A549 (cell line): Measurements from ENCODE around the gene C1D.

Experiments
- HOXA7 ChIP-seq: fragments of 250-450 bp; sonication (Bioruptor Pico); IDR thresholded peaks from 2 replicates; pipeline ENCODE4 v1.5.0; 2020; ENCODE audit warnings: mild to moderate bottlenecking, moderate library complexity
- TF ChIP-seq, protein P1 (sequence below): fragments of >200 bp; sonication (Bioruptor Twin); formaldehyde crosslinking; IDR thresholded peaks from 3 replicates; pipeline ENCODE4 v1.5.1; 2016
- TF ChIP-seq, protein P2 (sequence below): fragments of 150-350 bp; IDR thresholded peaks from 2 replicates; pipeline ENCODE4 v1.6.1; 2014; ENCODE audit warnings: low read depth, mild to moderate bottlenecking, low read length

DNA sequence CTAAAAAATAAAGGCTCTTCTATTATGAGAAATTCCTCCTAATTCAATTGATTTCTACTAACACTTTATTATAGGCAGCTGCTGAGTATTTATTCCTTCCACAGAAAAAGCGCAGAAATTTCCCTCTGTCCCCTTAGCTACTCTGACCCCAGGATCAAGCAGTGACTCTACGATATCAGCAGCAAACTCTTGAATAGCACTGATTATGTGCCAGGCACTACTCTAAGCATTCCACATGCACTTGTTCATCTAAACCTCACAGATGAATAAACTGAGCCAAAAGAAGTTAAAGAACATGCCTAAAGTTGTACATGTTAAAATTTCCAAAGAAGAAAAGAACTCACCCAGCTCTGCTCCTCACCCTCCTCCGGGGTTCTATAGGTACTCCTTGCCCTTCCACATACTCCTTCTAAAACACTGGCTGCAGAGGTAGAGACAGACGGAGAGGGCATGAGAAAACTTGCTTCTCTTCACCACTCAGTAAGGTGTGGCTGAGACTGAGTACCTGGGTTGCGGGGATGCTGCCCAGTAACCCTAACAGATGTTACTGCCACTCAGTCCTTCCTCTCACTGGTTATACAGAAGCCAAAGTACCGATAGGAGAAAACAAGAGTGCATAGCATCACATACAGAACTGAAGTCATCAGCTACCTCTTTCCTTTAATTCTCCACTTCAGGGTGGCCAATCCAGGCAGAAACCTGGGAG lies 9.9 kb downstream of the C1D start:
- TF ChIP-seq, protein P1, sequence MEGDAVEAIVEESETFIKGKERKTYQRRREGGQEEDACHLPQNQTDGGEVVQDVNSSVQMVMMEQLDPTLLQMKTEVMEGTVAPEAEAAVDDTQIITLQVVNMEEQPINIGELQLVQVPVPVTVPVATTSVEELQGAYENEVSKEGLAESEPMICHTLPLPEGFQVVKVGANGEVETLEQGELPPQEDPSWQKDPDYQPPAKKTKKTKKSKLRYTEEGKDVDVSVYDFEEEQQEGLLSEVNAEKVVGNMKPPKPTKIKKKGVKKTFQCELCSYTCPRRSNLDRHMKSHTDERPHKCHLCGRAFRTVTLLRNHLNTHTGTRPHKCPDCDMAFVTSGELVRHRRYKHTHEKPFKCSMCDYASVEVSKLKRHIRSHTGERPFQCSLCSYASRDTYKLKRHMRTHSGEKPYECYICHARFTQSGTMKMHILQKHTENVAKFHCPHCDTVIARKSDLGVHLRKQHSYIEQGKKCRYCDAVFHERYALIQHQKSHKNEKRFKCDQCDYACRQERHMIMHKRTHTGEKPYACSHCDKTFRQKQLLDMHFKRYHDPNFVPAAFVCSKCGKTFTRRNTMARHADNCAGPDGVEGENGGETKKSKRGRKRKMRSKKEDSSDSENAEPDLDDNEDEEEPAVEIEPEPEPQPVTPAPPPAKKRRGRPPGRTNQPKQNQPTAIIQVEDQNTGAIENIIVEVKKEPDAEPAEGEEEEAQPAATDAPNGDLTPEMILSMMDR: no peak
- TF ChIP-seq, protein P2, sequence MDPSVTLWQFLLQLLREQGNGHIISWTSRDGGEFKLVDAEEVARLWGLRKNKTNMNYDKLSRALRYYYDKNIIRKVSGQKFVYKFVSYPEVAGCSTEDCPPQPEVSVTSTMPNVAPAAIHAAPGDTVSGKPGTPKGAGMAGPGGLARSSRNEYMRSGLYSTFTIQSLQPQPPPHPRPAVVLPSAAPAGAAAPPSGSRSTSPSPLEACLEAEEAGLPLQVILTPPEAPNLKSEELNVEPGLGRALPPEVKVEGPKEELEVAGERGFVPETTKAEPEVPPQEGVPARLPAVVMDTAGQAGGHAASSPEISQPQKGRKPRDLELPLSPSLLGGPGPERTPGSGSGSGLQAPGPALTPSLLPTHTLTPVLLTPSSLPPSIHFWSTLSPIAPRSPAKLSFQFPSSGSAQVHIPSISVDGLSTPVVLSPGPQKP: no peak
- TF ChIP-seq HOXA7 (CRISPR knock-in tag): no peak
